ENCODE results near the gene MACROH2A1.

- TF ChIP-seq CTCF (conservative IDR thresholded peaks at IDR 0.05 in 1 of 2, IDR thresholded peaks at IDR 0.05 in 1 of 2; ENCODE audit: low read depth in 1 of 2, low read length in 2 of 2): no peak
- TF ChIP-seq EZH2 (IDR thresholded peaks at IDR 0.05; ENCODE audit: low read length, missing control alignments): no peak
Measured at GRCh38 chr5:135382106-135382790, 16.8 kb downstream of the MACROH2A1 start.
